Transverse colon (tissue), 4 donors: ENCODE results near the gene CSTF3. TPM values are rescaled to one million over a fixed set of nuclear protein-coding genes. Genes with fewer than 3 reads are reported as not detected.

Experiments
- DNase-seq: peaks from one replicate; pipeline ENCODE4 v3.0.0-alpha.2; 2019
- H3K27ac ChIP-seq, 4 donors: fragments of 200-600 bp; sonication (generic); 2 replicates each; pipeline ENCODE4 v1.5.1; 2016 to 2018; ENCODE audit warnings: inconsistent platforms in 4 of 4
- H3K27me3 ChIP-seq: fragments of 200-600 bp; sonication (generic); 2 replicates; pipeline ENCODE4 v1.5.1; 2017; ENCODE audit warnings: inconsistent platforms
- H3K36me3 ChIP-seq, 4 donors: fragments of 200-600 bp; sonication (generic); 2 replicates each; pipeline ENCODE4 v1.5.1; 2017 to 2019; ENCODE audit warnings: inconsistent platforms in 4 of 4
- H3K4me1 ChIP-seq, 4 donors: fragments of 200-600 bp; sonication (generic); 2 replicates each; pipeline ENCODE4 v1.5.1; 2017 to 2020; ENCODE audit warnings: inconsistent platforms in 4 of 4
- H3K4me3 ChIP-seq, 4 donors: fragments of 200-600 bp; sonication (generic); 1 replicate in 1 of 4; 2 replicates in 3 of 4; pipeline versions ENCODE4 v1.5.1 to v1.6.1; 2017 to 2019; ENCODE audit warnings: inconsistent platforms in 4 of 4
- H3K9me3 ChIP-seq, 2 donors: fragments of 200-600 bp; sonication (generic); 2 replicates each; pipeline ENCODE4 v1.5.1; 2017 to 2019; ENCODE audit warnings: inconsistent platforms in 2 of 2
- EP300 ChIP-seq: sonication (generic); formaldehyde crosslinking; IDR thresholded peaks from one replicate; pipeline ENCODE4 v1.6.1; 2017; ENCODE audit warnings: antibody characterized with exemption, low read depth
- POLR2A ChIP-seq: fragments of 450-650 bp; IDR thresholded peaks from one replicate; pipeline ENCODE4 v1.6.1; 2016; ENCODE audit warnings: antibody characterized with exemption, mild to moderate bottlenecking, moderate library complexity
- POLR2AphosphoS5 ChIP-seq, 3 donors: sonication (generic); formaldehyde crosslinking; IDR thresholded peaks; one replicate each; pipeline ENCODE4 v1.6.1; 2016; ENCODE audit warnings: antibody characterized with exemption in 3 of 3
- WGBS, 2 donors: methylation state at CpG; one replicate each; pipeline ENCODE4 v1.1.5; 2018; ENCODE audit warnings: low coverage in 1 of 2; 5-methylcytosine and 5-hydroxymethylcytosine counted together
- in situ Hi-C, 4 donors: fragments of 200-750 bp; cut with MboI; loops; one replicate each; pipeline versions ENCODE4 v1.15.0 to v1.15.1; 2017; ENCODE audit warnings: low sequenced_read_pairs in 3 of 4, low pct_ligation_motif_present in 1 of 4, low pct_unique_long_range_greater_than_20kb in 1 of 4
- intact Hi-C: fragments of 100-400 bp; cut with DNase I; formaldehyde crosslinking; loops from one replicate; pipeline ENCODE4 v1.15.1; 2023; ENCODE audit warnings: low total_unique reads
- total RNA-seq, 4 donors: library from RNA; depleted of rRNA; stranded (reverse); fragments of >200 nt; gene quantifications; one replicate each; pipeline ENCODE4 v1.1.0, GENCODE V29; 2016
- TF ChIP-seq, protein P1 (sequence below), 5 experiments: fragments of 200-600 bp in 3 of 5; fragments of 450-650 bp in 2 of 5; sonication (generic) in 3 of 5; IDR thresholded peaks; 1 replicate in 2 of 5; 2 replicates in 3 of 5; pipeline ENCODE4 v1.5.1; 2016 to 2017; ENCODE audit warnings: antibody characterized with exemption in 5 of 5, inconsistent platforms in 3 of 5, mild to moderate bottlenecking in 2 of 5, moderate library complexity in 1 of 5

Gene CSTF3
- total RNA-seq, 4 donors from 2014 or later: 2.2 to 167 (median 14.2) TPM

DNA sequence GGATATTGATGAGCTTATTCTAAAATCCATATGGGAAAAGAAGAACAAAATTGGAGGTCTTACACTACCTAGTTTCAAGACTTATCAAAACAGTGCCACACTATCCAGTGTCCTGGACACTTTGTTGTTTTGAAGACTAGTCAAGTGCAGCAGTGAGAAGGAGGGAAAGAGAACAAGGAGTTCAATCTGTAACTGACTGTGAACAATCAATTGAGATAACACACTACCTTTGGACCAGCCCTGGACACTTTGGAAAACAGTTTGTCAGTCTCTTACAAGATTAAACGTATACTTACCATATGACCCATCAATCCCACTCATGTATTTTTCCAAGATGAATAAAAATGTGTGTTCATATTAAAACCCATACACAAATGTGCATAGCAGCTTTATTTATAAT lies 10.0 kb upstream of the CSTF3 start:
- in situ Hi-C loops (loop anchor here in 3 of 4 donors (10.0 to 25.0 kb wide), 4 partner anchors 64 to 566 kb away; partner anchors contain the start of gene CD59 (in 2 of the 3)), intact Hi-C loops (no loop called here)
- no peaks in the 10 kb centered on the region for H3K9me3 ChIP-seq
- H3K4me1 ChIP-seq: peaks cover 0 to 17% (median 0%) of the 10 kb centered on the region in 4 donors
- H3K4me3 ChIP-seq: no peak overlapping the region
- DNase-seq: no peak
- no peak overlapping the region for H3K27ac ChIP-seq
- H3K36me3 ChIP-seq: no peaks in the 10 kb centered on the region
- no peaks in the 10 kb centered on the region for H3K27me3 ChIP-seq
- no peak for TF ChIP-seq EP300
- TF ChIP-seq, protein P1, sequence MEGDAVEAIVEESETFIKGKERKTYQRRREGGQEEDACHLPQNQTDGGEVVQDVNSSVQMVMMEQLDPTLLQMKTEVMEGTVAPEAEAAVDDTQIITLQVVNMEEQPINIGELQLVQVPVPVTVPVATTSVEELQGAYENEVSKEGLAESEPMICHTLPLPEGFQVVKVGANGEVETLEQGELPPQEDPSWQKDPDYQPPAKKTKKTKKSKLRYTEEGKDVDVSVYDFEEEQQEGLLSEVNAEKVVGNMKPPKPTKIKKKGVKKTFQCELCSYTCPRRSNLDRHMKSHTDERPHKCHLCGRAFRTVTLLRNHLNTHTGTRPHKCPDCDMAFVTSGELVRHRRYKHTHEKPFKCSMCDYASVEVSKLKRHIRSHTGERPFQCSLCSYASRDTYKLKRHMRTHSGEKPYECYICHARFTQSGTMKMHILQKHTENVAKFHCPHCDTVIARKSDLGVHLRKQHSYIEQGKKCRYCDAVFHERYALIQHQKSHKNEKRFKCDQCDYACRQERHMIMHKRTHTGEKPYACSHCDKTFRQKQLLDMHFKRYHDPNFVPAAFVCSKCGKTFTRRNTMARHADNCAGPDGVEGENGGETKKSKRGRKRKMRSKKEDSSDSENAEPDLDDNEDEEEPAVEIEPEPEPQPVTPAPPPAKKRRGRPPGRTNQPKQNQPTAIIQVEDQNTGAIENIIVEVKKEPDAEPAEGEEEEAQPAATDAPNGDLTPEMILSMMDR (IDR thresholded peaks at IDR 0.05): no peak
- TF ChIP-seq POLR2AphosphoS5 (IDR thresholded peaks at IDR 0.05): no peak
- TF ChIP-seq POLR2A: no peak
- WGBS, 2 donors: 67 to 75% methylated on average over 1 of the region's 1 CpG

DNA sequence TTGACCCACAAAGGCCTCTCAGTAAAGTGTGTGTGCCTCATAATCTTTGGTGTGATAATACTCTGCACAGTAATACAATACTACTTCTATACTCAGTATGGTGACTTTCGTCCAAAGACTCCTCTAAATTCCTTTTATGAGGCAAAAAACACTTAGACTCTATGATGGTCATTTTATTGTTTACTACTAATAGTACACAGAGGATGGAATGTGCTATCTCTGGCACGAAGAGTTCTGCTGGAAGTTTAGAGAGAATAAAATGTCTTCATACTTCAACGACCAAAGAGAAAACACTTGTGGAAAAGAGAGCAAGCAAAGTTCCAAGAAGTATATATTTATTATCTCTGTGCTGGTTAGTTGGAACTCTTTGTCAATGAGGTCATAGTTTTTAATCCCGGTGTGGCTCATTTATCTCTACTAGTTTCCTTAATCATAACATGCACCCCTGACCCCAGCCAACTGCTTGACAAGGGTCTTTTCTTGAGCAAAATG lies 7.5 kb upstream of the CSTF3 start:
- no peaks in the 10 kb centered on the region for H3K9me3 ChIP-seq
- no peak overlapping the region for H3K4me3 ChIP-seq
- no peaks in the 10 kb centered on the region for H3K36me3 ChIP-seq
- H3K27me3 ChIP-seq: no peaks in the 10 kb centered on the region
- intact Hi-C loops: no loop called here
- in situ Hi-C loops: loop anchor here in 3 of 4 donors (10.0 to 25.0 kb wide), 2 partner anchors 166 to 569 kb away; partner anchors contain the start of gene CD59 (in 2 of the 3)
- H3K27ac ChIP-seq: peak overlapping the region in 2 of 4 donors; percentile 8 to 17
- peaks cover 0 to 17% (median 0%) of the 10 kb centered on the region in 4 donors for H3K4me1 ChIP-seq
- no peak for DNase-seq
- 23 to 30% methylated on average over 3 to 4 of the region's 4 CpGs for WGBS, 2 donors
- TF ChIP-seq EP300 (no peak), POLR2AphosphoS5 (IDR thresholded peaks at IDR 0.05) (no peak), POLR2A (no peak)
- TF ChIP-seq, protein P1 (IDR thresholded peaks at IDR 0.05): no peak

DNA sequence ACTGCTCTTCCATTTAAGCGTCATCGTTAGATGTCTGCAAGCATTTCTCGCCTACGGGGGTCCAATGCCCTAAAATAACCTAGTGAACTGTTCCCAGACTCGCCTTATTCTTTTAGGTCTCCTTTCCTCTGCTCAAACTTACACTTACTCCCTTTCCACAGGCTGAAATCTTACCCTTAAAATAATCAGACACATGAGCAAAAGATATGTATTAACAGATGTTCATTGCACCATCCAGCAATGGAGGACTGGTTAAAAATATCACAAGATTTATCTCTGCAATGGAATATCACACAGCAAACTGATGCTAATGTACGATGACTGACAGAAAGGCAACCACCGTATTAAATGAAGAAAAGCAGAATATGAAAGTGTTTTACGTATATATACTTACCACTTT lies 1.6 kb upstream of the CSTF3 start:
- DNase-seq: no peak
- intact Hi-C loops: no loop called here

DNA sequence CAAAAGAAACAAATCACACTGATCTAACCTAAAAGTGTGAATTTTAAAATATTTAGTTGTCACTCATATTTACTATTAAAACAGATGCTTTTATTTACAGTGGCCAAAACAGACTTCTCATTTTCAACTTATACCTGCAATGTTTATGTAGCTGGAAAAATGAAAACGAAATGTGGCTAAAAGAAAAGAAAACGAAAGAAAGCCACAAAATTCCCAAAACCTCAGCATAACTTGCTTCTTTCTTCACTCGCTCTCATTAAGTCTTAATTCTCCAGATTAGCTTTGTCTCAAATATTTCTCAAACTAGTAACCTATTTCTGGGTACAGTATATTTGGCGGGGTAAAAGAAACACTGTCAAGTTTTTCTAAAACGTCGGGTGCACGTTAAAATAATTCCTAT lies 693 bp downstream of the CSTF3 start:
- in situ Hi-C loops (loop anchor here in 3 of 4 donors (10.0 to 25.0 kb wide), 2 partner anchors 174 to 577 kb away; partner anchors contain the start of gene CD59 (in 2 of the 3)), intact Hi-C loops (no loop called here)
- TF ChIP-seq POLR2AphosphoS5 (IDR thresholded peaks at IDR 0.05): no peak
- no peak for TF ChIP-seq EP300
- TF ChIP-seq, protein P1 (IDR thresholded peaks at IDR 0.05): no peak
- TF ChIP-seq POLR2A: no peak
- Histone ChIP-seq H3K36me3 (no peaks in the 10 kb centered on the region), H3K4me3 (peak overlapping the region; percentile 60 to 89 (median 83)), H3K27ac (peak overlapping the region; percentile 80 to 90 (median 85)), H3K4me1 (peaks cover 5 to 43% (median 18%) of the 10 kb centered on the region in 4 donors), H3K27me3 (no peaks in the 10 kb centered on the region), H3K9me3 (no peaks in the 10 kb centered on the region)
- DNase-seq: no peak
- WGBS, 2 donors: 0 to 1% methylated on average over 7 of the region's 7 CpGs

More for the DNA sequence above, 1.6 kb upstream of the CSTF3 start:
- Histone ChIP-seq H3K27ac (no peak overlapping the region), H3K4me1 (peaks cover 5 to 41% (median 18%) of the 10 kb centered on the region in 4 donors), H3K4me3 (no peak overlapping the region), H3K27me3 (no peaks in the 10 kb centered on the region), H3K9me3 (no peaks in the 10 kb centered on the region), H3K36me3 (no peaks in the 10 kb centered on the region)
- in situ Hi-C loops: loop anchor here in 3 of 4 donors (10.0 to 25.0 kb wide), 2 partner anchors 172 to 574 kb away; partner anchors contain the start of gene CD59 (in 2 of the 3)
- TF ChIP-seq EP300 (no peak), POLR2A (no peak), POLR2AphosphoS5 (IDR thresholded peaks at IDR 0.05) (no peak)
- TF ChIP-seq, protein P1 (IDR thresholded peaks at IDR 0.05): no peak
- 96% methylated on average over 8 of the region's 8 CpGs for WGBS, 2 donors
